Amniotic epithelial cell (primary cell): ENCODE data around the gene FMOD.

Source experiments
- DNase-seq: peaks from one replicate; pipeline ENCODE4 v3.0.0-alpha.2; 2010; ENCODE audit warnings: low read depth

Gene FMOD

DNA sequence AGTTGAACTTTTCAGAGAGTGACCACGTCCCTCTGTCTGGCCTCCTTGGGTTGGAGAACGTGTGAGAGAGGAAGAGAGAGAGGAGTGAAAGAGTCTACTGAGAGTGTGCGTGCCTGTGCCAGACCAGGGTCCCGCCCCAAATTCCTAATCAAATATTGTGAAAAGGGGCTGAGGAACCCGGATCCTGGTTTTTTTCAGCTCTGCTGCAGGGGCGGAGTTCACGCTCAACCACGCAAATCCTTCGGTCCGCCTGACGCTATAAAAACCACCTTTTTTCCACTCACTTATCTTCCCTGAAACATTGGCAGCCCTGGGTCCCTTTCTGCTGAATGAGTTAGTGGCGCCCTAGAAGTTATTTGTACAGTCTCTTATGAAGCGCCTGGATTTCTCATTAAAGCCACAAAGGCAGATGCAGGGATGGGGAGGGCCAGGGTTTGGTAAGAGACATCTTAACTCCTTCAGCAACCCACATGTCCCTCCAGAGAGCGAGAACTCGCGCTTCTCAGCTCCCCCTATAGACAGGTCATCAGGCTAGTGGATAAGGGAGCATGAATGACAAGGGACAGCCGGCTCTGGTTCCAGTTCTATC lies at the start of gene FMOD:
Gene FMOD, minus strand, starts transcription at position 86 of the 589 bp plus-strand sequence. CDS start 2,852 bp downstream, outside the sequence.
- peak; percentile 48 for DNase-seq

DNA sequence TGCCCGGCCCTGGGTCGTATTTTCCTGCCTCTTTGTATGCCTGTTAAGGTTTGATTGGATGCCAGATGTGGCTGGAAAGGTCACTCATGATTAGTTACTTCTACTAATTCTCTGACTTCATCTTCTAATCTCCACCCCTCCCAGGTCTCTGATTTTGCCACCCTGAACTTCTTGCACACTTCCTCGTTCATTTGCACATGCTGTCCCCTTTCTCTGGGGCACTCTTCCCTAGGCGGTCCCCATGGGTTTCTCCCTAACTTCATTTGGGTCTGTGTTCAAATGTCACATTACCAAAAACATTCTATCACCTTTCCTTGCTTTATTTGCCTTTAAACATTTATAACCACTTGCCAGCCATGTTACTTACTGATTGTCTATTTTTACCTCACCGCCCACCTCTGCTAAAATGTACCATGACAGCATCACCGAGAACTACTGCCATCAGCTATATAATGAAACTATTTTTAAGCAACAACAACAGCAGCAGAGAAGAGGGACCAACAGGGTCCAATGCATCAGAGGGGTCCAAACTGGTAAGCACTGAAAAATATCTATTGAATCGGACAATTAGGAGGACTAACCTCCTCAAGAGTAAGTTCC lies 45.8 kb upstream of the FMOD start:
- DNase-seq = no peak

DNA sequence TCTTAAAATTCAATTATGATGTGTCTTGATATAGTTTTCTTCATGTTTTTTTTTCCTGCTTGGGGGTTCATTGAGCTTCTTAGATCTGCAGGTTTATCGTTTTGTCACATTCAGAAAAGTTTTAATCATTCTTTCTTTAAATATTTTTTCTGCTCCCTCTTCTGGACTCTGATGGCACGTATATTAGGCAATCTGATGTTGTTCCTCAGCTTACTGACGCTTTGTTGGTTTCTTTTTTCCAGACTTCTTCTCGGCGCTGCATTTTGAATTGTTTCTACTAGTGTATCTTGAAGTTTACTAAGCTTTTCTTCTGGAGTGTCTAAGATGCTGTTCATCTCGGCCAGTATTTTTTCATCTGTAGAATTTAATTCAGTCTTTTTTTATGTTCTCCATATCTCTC lies 44.8 kb upstream of the FMOD start:
- DNase-seq = no peak

DNA sequence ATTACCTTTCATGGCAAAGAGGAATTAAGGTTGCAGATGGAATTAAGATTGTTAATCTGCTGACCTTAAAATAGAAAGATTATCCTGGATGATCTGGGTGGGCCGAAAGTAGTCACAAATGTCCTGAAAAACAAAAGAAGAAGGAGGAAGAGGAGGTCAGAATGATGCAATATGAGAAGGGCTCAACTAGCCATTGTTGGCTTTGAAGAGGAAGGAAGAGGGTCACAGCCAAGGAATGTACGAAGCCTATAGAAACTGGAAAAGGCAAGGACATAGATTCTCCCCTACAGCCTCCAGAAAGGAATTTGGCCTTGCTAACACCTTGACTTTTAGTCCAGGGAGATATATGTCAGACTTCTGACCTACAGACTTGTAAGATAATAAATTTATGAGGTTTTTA lies 39.4 kb upstream of the FMOD start:
- no peak for DNase-seq

DNA sequence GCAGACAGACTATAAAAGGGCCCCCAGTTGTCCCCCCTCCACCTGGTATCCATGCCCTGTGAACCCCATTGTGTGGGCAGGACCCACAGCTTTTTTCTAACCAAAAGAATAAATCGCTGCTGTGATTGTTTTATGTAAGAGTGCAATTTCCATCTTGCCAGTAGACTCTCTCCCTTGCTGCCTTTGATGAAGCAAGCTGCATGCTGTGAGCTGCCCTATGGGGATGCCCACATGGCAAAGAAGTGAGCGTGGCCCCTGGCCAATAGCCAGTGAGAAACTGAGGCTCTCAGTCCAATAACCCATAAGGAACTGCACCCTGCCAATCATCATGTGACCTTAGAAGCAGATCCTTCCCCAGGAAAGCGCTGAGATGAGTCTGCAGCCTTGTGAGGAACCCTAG lies 37.8 kb upstream of the FMOD start:
- no peak for DNase-seq

DNA sequence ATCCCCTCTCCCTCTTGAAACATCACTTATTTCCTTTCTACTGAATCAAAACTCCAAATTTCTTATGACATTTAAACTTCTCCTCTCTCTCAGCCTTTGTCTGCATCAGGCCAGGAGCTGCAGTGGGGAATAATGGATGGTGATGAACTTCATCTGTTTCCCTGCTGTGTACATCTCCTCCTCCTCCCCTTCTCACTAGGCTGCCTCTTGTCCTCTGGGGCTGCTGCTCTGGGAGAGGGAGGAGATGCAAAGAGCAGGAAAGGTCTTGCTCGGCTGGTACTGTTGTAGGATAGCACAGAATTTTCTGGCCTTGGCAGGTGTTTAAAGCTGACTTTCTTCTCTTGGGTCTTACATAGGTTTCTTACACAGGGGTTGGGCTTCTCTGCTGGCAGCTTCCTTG lies 31.1 kb upstream of the FMOD start:
- DNase-seq = no peak

DNA sequence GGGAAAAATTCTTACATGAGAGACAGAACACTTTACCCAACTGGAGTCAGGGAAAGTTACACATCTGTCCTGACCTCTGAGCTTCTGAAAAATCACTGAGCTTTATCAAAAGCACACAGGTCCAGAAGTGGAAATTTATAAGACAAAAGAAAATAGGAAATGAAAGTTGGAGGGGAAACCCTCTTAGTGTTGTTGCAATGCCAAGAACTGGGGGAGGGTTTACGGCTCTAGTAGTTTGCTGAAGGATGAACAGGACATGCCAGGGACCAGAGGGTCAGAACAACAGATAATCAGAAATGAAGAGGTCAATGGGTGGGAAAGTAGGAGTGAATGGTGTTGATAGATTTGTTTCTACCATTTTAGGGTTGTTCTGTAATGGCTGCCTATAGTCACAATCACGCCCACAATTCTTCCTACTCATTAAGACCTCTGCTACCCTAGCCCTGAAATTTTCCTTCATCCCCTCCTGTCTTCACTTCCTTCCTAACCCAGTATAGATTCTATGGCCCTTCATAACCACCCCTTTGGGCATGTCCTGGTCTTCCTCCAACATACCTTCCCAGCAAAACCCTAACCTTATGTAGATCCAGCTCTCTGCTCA lies 30.3 kb upstream of the FMOD start:
- no peak for DNase-seq

DNA sequence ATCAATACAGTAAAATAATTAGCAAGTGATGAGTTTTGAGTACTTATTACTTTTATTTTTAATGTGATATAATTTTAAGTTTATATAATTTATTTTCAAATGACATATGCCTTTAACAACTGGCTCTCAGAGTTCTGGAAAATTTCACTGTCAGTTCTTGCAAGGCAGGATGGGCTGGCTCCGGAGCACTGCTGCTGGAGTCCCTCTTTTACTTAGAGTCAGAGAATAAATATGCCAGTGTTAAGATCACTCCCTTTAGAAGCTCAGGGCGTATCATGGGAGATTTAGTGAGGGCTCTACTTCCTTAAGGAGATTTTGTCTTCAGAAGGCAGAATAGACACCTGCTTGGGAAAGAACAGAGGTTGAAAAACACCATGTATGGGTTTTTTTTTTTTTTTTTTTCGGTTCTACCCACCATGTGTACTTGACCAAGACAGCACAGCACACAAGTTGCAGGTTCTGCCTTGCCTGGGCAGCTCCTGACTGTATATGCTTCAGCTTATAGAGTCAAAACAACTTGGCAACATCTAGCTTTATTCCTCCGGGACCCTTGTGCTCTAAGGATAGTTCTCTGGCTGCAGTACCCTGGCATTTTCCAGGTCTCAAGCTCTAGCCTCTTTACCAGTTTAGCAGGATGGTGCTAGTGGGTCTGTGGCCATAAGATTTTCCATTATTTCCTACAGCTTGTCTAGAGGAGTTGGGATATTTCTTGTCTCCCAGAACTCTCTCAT lies 29.7 kb upstream of the FMOD start:
- DNase-seq = no peak

DNA sequence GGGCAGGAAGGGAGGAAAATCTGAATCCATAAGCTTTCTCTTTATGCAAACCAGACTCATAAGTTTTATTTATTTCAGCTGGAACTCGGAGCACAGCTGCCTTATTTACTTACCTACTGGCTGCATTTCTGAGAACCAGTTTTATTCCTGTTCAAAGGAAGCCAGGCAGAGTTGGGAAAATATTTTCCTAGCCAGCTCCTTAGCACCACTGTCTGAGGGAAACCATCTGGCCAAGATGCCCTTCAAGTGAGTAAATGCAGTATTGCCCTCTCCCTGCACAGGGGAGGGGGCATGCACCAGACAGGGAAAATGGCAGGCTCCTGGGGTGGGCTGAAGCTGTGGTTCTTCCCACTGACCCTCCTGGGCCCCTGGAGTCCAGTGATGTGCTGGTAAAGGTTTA lies 28.9 kb upstream of the FMOD start:
- no peak for DNase-seq

DNA sequence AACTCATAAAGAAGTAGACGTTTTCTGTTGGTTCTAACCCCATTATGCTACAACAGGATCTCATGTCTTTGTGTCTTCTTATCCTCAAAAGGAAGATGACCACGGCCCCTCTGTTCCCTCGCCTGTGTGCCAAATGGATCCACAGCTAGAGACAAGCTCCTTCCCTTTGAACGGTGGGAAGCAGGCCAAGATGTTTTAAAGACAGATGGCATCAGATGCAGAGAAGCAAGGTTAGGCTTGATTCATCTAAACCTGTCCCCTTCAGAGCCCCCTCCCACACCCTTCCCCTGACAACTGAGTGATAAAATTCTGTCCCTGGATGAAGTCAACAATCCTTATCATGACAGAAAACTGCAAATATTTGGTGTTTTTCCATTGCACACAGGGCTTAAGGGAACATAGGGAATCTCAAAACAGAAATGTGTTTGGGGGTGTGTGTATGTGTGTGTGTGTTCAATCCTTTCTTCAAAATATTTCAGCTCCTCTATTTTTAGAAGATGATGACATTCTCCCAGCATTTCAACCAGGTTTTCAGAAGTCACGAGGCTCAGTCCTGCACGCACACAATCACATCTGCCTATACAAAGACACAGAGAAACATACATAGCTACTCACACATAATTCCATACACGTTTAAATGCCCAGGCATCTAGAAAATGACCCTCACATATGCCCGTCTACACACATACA lies 27.8 kb upstream of the FMOD start:
- peak; percentile 35 for DNase-seq

DNA sequence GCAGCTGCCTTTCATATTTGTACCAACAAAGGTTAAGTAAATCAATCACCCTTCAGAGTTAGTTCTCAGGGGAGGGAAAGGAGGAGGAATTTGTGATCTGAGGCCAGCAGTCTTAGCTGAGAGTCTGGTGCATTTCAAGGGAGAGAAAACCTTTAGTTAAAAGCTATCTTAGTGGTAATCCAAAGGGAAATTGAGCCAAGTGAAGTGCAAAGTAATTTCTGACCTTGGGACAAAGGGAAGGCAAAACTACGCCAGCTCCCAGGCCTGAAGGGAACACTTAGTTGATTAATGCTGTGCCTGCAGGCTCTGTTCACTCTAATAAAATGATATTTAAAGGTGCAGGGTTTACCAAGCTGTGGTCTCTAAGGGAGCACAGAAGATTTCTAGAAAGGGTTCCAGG lies 23.1 kb upstream of the FMOD start:
- DNase-seq = no peak

DNA sequence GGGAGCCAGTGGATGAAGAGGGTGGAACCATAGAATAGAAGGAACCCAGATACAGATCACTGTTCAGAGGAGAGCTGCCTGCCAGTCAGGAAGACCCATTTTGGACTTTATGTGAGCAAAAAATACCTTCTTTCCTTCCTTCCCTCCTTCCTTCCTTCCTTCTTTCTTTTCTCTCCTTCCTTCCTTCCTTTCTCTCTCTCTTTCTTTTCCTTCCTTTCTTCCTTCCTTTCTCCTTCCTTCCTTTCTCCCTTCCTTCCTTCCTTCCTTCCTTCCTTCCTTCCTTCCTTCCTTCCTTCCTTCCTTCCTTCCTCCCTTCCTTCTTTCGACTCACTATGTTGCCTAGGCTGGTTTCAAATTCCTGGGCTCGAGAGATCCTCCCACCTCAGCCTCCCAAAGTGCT lies 22.1 kb upstream of the FMOD start:
- no peak for DNase-seq

DNA sequence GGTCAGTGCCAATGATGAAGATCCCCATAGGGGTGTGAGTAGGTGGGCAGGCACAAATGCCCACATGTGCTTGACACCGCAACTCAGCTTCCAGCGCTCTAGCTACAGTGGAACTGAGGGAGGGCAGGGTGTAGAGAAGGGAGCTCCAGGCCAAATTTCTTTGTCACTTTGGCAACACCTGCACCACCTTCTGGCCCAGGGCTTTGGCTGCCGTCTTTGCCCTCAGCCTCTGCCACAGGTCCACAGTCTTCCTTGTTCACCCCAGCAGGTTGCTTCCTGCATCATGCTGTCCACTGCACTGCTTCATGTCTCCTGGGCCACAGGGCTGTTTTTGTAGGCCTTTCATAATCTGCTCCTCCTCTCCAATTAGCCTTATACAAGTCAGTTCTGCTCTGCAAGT lies 20.4 kb upstream of the FMOD start:
- DNase-seq = no peak

DNA sequence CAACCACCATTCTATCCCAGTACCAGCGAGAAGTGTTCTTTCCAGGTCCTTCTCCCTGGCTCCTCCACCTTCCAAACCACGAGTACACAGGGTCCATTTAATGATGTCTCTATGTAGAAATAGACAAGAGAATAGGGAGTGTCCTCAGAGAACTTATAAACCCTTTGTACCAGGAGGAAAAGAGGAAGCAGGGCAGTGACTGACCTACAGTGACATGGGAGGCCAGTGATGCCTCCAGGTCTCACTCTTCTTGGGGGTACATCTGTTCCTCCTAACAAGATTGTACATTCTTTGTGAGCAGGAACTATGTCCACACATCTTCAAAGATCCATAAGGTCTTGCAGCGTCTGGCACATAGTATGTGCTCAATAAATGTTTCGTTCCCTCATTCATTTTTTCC lies 18.7 kb upstream of the FMOD start:
- DNase-seq = no peak

DNA sequence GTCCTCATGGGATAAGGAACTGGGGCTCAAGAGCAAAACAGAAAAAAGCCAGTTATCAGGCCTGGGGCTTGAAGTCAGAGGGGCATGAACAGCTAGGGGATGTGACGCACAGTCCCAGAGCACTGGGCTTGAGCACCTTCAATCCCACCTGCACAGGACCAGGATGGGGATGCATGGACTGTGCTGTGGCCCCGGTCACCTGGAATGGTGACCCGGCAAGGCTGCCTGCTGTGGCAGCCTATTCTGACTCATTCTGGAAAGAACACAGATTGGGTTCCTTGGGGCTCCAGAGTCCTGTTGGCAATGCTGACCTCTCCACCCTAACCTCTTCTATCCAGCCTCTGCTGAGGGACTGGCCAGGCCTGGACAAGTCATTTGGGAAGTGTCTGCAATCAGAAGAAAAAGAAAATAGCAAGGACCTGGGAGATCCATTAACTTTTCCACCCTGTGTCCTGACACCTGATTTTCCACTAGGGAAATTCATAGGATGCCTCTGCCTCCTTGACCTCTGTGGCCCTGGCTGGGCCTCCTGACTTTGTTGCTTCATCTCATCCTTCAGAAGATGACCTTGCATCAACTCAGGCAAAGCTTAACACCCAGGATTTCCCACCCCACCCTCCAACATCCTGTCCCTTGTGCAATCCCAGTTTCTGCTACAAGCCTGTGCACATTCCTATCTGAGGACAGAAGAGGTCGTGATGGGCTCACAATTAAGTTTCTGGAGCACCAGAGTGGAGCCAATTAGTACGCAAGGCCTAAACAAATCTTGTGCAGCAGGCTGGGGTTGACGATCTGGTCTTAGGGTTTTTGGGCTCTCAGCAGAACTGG lies 17.9 kb upstream of the FMOD start:
- peak; percentile 92 for DNase-seq

DNA sequence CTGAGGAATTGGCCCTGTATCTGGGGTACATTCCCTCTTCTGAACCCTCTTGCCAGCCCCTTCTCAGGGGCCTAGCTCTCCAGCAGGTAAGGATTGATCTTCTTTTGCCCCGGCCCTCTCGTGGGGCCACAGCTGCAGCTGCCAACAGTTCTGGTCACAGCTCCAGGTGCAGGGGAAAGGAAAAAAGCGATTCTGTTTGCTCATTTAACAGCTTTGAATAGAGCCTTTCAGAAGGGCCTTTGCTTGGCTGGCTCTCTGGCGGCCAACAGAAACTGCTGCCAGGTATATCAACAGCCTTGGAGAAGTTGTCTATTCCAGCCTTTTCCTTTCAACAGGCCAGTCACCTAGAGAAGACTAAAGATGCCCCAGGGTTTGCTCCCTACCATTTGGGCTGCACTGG lies 16.1 kb upstream of the FMOD start:
- no peak for DNase-seq

DNA sequence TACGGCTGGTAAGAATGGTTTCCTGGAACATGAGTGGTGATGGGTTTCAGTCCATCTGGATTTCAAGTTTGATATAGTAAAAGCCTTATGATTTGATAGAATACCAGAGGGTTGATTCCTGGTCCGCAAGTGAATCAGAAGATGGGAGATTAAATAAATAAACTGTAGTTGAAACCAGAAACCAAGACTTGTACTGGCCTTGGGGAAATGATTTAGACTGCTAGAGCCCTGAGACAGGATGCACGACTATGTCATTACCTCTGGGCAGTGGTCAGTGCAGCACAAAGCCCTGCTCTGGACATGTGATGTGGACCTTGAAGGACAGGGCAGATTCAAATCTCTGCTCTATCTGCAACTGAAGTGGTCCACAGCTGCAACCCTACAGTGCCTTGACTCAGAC lies 15.6 kb upstream of the FMOD start:
- DNase-seq = no peak

DNA sequence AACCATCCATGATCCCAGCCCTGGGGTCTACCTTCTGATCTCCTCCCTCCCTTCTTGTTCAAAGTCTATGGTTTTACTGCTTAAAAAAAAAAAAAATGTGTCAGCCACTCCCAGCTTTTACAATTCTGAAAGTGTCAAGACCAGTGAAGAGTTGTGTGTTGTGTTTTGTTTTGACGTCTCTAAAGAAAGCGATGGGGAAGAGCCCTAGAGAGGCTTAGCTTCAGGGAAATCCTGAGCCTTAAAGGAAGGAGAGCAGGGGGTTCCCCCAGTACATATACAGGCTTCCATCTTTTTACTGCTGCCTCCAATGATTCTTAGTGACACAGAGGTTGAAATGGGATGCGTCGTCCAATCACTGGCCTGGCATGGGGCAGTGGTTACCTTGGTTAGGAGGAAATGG lies 13.9 kb upstream of the FMOD start:
- DNase-seq = no peak

DNA sequence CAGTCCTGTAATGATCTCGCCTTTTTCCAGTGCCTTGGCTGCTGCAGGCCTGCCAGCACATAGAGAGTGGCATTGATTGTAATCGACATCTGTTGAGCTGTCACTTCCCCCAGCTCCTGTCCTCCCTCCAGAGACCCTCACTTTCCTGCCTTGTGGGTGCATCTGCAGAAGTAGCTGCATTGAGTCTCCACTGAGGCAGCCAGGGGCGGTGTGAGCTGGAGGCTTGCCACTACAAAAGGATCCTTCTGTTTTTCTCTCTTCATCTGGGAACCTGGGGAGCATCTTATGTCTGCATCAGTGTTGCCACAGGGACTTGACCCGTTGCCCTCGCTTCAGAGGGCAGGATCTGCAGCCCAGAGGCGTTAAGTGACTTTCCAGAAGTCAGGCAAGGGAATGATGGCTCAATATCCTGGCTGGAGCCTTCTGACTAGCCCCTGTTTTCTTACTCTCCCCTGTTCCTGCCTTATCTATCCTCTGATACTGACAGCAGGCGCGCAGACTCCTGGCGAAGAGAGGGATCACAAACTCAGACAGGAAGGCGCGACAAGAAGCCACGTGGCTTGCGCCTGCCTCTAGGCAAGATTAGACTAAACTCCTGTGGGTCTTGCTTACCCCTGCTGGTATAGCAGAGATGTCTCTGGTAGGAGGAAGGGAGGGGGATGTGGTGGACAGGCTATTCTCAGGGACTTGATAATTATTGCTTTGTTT lies 13.3 kb upstream of the FMOD start:
- peak; percentile 70 for DNase-seq

DNA sequence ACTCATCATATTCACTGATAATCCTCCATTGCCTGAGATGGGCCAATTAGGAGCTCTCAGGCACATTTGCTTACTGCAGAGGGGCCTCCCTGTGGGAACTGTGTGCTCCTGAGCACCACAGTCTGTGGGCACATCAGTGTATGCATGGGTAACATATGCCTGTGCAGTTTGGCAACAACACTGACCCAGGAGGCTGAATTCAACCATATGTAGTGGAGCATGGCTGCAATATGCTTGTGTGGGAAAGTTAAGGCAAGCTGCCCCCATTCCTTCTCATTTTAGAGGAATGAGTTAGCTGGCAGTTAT lies 11.8 kb upstream of the FMOD start:
- no peak for DNase-seq

DNA sequence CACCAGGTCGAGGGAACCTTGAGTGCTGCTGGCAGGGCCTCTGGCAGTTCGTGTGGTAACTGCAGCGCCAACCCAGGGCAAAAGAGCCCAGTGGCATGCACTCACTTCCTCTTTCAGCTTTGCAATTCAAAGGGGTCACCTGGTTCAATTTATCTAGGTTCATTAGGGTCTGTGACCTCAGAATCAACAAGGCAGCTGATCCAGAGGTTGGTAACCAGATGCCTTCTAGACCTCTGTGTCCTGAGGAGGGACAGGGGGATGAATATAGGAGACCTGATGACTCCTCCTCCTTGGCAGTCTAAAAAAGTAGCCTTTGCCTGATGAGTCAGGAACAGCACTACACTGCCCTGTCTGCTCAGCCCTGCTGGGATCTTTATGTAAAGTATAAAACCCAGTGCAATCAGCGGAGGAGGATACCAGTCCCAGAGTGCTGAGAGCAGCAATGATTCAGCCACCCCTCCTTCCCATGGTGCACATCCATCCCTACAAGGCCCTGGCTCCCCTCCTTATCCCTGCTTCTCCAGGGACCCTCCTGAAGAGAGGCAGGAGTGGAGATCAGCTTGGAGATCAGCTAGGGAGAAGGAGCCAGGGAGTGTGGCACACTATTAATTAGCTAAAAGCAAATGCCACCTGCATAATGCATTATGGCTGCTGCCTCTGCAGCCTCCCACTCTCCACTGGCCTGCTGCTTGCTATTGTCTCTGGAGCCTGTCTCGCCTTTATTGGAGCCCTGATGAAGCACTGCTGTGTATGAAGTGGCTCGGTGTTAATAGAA lies 11.2 kb upstream of the FMOD start:
- peak; percentile 87 for DNase-seq
